Psoas muscle (tissue), 8 donors: ENCODE data around the gene SLC6A7. TPM values are rescaled to one million over a fixed set of nuclear protein-coding genes. Genes with fewer than 3 reads are reported as not detected.
"Not testable (repeated sequence)": the region's sequence is repeated elsewhere in the genome, so short reads cannot be mapped to it uniquely, and the experiment has no call there.

ENCODE experiments used
- ATAC-seq, 4 donors: fragments of 200-7000 bp; cut with Tn5 transposase; one replicate each; pipeline ENCODE4 v1.9.1; 2020; ENCODE audit warnings: moderate library complexity in 3 of 4, mild to moderate bottlenecking in 2 of 4
- DNase-seq, 2 donors: peaks; one replicate each; pipeline ENCODE4 v3.0.0-alpha.2; 2020
- H3K27ac ChIP-seq: fragments of 200-600 bp; one replicate; pipeline ENCODE4 v1.8.0; 2022
- H3K27me3 ChIP-seq, 3 donors: fragments of 200-600 bp in 1 of 3; one replicate each; pipeline versions ENCODE4 v1.6.1 to v1.8.0; 2013 to 2022; ENCODE audit warnings: low read length in 2 of 3, mild to moderate bottlenecking in 2 of 3, moderate library complexity in 1 of 3; ENCODE audit not compliant: insufficient read depth in 3 of 3
- H3K36me3 ChIP-seq, 2 donors: fragments of 200-600 bp in 1 of 2; one replicate each; pipeline versions ENCODE4 v1.6.1 to v1.8.0; 2013 to 2022; ENCODE audit warnings: low read depth in 1 of 2, mild to moderate bottlenecking in 1 of 2, moderate library complexity in 1 of 2; ENCODE audit not compliant: insufficient read depth in 1 of 2
- H3K4me1 ChIP-seq: fragments of 200-600 bp; one replicate; pipeline ENCODE4 v1.8.0; 2022
- H3K4me3 ChIP-seq: fragments of 200-600 bp; one replicate; pipeline ENCODE4 v1.8.0; 2022; ENCODE audit warnings: mild to moderate bottlenecking
- H3K9me3 ChIP-seq: fragments of 200-600 bp; one replicate; pipeline ENCODE4 v1.8.0; 2022
- WGBS, 3 donors: extraction: QIAGEN DNeasy Blood & Tissue Kit; methylation state at CpG; one replicate each; pipeline versions ENCODE4 v1.1.6 to v1.1.7; 2013; 5-methylcytosine and 5-hydroxymethylcytosine counted together
- intact Hi-C, 2 donors: fragments of 100-400 bp; cut with DNase I; formaldehyde crosslinking; loops; one replicate each; pipeline versions ENCODE4 v1.11.0 to v1.14.2; 2022
- polyA plus RNA-seq, 3 donors: library from polyadenylated mRNA; stranded (reverse); fragments of 200-250 nt; gene quantifications; one replicate each; pipeline ENCODE4 v1.2.3, GENCODE V29; 2013
- total RNA-seq, 4 donors: library from RNA; stranded (reverse); fragmentation: NEBNext Ultra II Directional in 2 of 4; extraction: Animal tissue kit (Norgen Biotek cat#: 25700) in 2 of 4; gene quantifications; one replicate each; pipeline versions ENCODE4 v1.2.1 to v1.2.4, GENCODE V29; 2021 to 2023
- TF ChIP-seq, protein P1 (sequence below): fragments of 200-600 bp; IDR thresholded peaks from one replicate; pipeline ENCODE4 v1.8.0; 2022; ENCODE audit warnings: antibody characterized with exemption
- donor health status: healthy with polysubstance abuse.
- donor health status: DM: no; HTN: no; CAD: no; lungs with moderate emphysema.
- donor health status: Bipolar disorder and iron deficiency.
- donor health status: healthy.
- donor health status: DM: yes; HTN: yes; CAD: no.
- donor health status: DM: no; HTN: no; CAD: no.
- donor health status: DM: no; HTN: no; CAD: no.
- donor health status: DM: yes; HTN: yes; CAD: no.

The SLC6A7 gene
- total and polyA plus RNA-seq, 7 donors = not detected

DNA sequence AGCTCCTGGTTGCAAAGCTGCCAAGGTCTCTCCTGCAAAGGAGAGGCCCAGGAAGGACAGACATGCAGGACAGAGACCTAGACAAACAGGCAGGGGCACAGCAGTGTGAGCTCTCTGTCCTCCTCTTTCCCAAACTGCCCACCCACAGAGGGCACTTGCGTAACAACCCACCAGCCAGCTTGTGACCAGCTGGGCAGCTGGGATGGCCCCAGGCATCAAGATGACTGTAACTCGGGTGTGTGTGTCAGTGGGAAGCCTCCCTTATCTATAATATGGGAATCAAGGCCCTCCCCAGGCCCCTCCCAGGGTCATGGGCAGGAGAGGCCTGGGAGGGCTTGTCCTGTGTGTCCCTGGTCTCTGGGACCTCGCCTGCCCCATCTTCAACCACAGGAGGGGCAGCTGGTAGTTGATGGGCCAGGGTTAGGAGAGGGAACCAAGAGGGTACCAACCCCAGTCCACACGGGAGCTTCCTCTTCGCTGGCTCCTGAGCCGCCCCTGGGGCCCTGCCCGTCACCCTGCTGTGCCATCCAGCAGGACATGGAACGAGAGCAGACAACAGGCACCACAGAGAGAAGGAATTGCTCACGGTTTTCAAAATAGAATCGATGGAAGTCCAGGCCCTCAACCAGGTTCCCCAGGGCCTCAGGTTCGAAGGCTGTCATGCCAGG, 37.9 kb downstream of the SLC6A7 start:
- intact Hi-C loops = no loop called here
- no peaks in the 10 kb centered on the region for H3K27me3 ChIP-seq
- H3K4me3 ChIP-seq = no peak overlapping the region
- ATAC-seq (peak in 1 of 4 donors; percentile 18), DNase-seq (no peak)
- H3K27ac ChIP-seq = no peak overlapping the region
- H3K4me1 ChIP-seq = no peaks in the 10 kb centered on the region
- no peaks in the 10 kb centered on the region for H3K9me3 ChIP-seq
- TF ChIP-seq, protein P1, sequence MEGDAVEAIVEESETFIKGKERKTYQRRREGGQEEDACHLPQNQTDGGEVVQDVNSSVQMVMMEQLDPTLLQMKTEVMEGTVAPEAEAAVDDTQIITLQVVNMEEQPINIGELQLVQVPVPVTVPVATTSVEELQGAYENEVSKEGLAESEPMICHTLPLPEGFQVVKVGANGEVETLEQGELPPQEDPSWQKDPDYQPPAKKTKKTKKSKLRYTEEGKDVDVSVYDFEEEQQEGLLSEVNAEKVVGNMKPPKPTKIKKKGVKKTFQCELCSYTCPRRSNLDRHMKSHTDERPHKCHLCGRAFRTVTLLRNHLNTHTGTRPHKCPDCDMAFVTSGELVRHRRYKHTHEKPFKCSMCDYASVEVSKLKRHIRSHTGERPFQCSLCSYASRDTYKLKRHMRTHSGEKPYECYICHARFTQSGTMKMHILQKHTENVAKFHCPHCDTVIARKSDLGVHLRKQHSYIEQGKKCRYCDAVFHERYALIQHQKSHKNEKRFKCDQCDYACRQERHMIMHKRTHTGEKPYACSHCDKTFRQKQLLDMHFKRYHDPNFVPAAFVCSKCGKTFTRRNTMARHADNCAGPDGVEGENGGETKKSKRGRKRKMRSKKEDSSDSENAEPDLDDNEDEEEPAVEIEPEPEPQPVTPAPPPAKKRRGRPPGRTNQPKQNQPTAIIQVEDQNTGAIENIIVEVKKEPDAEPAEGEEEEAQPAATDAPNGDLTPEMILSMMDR = no peak
- H3K36me3 ChIP-seq = peaks cover 0 to 64% of the 10 kb centered on the region in 2 donors
- 76 to 80% (median 78%) methylated on average over 11 of the region's 11 CpGs for WGBS, 3 donors

- H3K36me3 ChIP-seq = peaks cover 0 to 64% of the 10 kb centered on the region in 2 donors
- no peak overlapping the region for H3K27ac ChIP-seq
- intact Hi-C loops = no loop called here
- no peak overlapping the region for H3K4me3 ChIP-seq
- DNase-seq (no peak), ATAC-seq (no peak)
- H3K27me3 ChIP-seq = no peaks in the 10 kb centered on the region
- H3K4me1 ChIP-seq = no peaks in the 10 kb centered on the region
- 69 to 90% (median 69%) methylated on average over 3 of the region's 3 CpGs for WGBS, 3 donors
- TF ChIP-seq, protein P1 = no peak
- no peaks in the 10 kb centered on the region for H3K9me3 ChIP-seq
These were observed 39.7 kb downstream of the SLC6A7 start for GRCh38 chr5:150229571-150229970.

GRCh38 chr5:150230842-150231241, 41.0 kb downstream of the SLC6A7 start:
- 83 to 86% (median 84%) methylated on average over 7 of the region's 7 CpGs for WGBS, 3 donors

GRCh38 chr5:150233706-150234105, 43.8 kb downstream of the SLC6A7 start:
- not testable (repeated sequence) for H3K4me1 ChIP-seq, H3K27me3 ChIP-seq, H3K4me3 ChIP-seq, H3K9me3 ChIP-seq, ATAC-seq, DNase-seq, H3K27ac ChIP-seq
- peaks cover 0 to 65% of the 10 kb centered on the region in 2 donors for H3K36me3 ChIP-seq
- 85 to 91% (median 90%) methylated on average over 5 of the region's 5 CpGs for WGBS, 3 donors
- intact Hi-C loops = loop anchor here in 1 of 2 donors (10.0 kb wide), 1 partner anchor 369 kb away; no protein-coding TSS in a partner anchor

More at GRCh38 chr5:150230842-150231241, 41.0 kb downstream of the SLC6A7 start:
- DNase-seq (no peak), ATAC-seq (no peak)
- Histone ChIP-seq H3K4me1 (no peaks in the 10 kb centered on the region), H3K4me3 (no peak overlapping the region), H3K36me3 (peaks cover 0 to 68% of the 10 kb centered on the region in 2 donors), H3K27me3 (no peaks in the 10 kb centered on the region), H3K9me3 (no peaks in the 10 kb centered on the region), H3K27ac (no peak overlapping the region)
- TF ChIP-seq, protein P1 = no peak
- intact Hi-C loops = loop anchor here in 1 of 2 donors (10.0 kb wide), 1 partner anchor 366 kb away; no protein-coding TSS in a partner anchor

DNA sequence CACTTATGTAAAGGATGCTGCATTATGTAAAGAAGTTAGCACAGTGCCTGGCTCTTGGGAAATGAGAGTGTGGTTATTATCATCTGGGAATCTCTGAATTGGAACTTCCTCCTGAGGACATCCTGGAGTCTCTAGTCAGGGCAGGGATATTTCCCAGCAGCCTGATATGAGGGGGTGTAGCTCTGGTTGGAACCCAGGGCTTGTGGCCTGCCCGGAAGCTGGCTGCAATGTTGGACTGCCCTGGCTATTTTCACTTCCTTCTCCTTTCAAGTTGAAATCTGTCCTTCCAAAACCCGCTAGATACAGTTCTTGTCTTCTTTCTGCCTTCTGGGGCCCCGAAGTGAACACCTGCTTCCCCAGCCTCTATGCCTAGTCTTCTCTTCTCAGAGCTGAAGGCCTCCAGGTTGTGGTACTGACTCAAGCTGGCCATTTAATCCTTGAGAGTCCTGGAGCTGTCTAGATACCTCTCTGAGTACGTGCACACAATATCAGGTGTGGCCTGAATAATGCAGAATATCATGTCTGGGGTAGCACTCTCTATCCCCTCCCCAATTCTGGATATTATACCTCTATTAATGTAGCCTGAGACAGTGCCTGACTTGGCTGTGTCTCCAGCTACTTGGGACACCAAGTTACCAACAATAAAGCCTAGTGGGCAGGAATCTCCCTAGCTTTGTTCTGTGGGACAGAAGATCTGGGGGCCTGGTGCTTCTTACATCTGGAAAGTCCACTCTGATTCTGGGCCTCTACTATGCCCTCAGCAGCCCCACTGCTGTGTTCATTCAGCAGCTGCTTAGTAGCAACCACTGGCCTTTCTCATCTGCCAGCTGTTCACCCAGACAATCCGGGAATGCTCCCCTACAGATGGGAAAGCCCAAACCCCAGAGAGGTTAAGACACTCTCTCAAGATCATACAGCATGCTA, 45.0 kb downstream of the SLC6A7 start:
- Histone ChIP-seq H3K36me3 (peaks cover 0 to 62% of the 10 kb centered on the region in 2 donors), H3K4me3 (no peak overlapping the region), H3K9me3 (no peaks in the 10 kb centered on the region), H3K27ac (no peak overlapping the region), H3K4me1 (no peaks in the 10 kb centered on the region), H3K27me3 (no peaks in the 10 kb centered on the region)
- intact Hi-C loops = loop anchor here in 1 of 2 donors (10.0 kb wide), 1 partner anchor 370 kb away; no protein-coding TSS in a partner anchor
- 63 to 83% (median 74%) methylated on average over 5 of the region's 5 CpGs for WGBS, 3 donors
- ATAC-seq (no peak), DNase-seq (no peak)
- TF ChIP-seq, protein P1 = no peak
